Gastroesophageal sphincter (tissue), 3 donors: ENCODE data around the gene LRP1B.

Experiments used
- EP300 ChIP-seq: sonication (generic); formaldehyde crosslinking; IDR thresholded peaks from one replicate; pipeline ENCODE4 v1.6.1; 2017; ENCODE audit warnings: antibody characterized with exemption, mild to moderate bottlenecking
- TF ChIP-seq, protein P1 (sequence below), 4 experiments: fragments of 200-600 bp in 2 of 4; fragments of 450-650 bp in 2 of 4; sonication (generic) in 1 of 4; IDR thresholded peaks; one replicate each; pipeline ENCODE4 v1.5.1; 2017 to 2019; ENCODE audit warnings: antibody characterized with exemption in 4 of 4, mild to moderate bottlenecking in 2 of 4, moderate library complexity in 2 of 4

DNA sequence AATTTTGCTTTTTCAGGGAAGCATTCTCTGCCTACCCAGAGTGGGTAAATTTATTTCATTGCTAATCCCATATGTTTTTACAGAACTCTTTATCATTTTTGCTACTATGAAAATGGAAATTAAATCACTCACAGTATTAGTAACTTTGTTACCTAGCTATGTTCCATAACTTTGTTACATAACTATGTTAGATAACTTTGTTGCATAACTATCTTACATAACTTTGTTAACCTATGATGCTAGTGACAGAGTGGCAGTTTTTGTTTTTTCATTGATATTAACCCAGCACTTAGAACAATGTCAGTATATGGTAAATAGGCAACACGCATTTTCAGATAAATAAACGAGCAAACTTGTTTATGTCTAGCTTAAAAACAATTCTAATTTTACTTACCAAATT, 286.6 kb downstream of the LRP1B start:
- TF ChIP-seq, protein P1, sequence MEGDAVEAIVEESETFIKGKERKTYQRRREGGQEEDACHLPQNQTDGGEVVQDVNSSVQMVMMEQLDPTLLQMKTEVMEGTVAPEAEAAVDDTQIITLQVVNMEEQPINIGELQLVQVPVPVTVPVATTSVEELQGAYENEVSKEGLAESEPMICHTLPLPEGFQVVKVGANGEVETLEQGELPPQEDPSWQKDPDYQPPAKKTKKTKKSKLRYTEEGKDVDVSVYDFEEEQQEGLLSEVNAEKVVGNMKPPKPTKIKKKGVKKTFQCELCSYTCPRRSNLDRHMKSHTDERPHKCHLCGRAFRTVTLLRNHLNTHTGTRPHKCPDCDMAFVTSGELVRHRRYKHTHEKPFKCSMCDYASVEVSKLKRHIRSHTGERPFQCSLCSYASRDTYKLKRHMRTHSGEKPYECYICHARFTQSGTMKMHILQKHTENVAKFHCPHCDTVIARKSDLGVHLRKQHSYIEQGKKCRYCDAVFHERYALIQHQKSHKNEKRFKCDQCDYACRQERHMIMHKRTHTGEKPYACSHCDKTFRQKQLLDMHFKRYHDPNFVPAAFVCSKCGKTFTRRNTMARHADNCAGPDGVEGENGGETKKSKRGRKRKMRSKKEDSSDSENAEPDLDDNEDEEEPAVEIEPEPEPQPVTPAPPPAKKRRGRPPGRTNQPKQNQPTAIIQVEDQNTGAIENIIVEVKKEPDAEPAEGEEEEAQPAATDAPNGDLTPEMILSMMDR (IDR thresholded peaks at IDR 0.05) = no peak
- TF ChIP-seq EP300 = no peak
